Cardiac fibroblast (primary cell): ENCODE results near the gene COL27A1.
"Not testable (repeated sequence)": the region's sequence is repeated elsewhere in the genome, so short reads cannot be mapped to it uniquely, and the experiment has no call there.

Experiments
- DNase-seq, 2 donors: peaks; one replicate each; pipeline versions ENCODE4 v3.0.0 to v3.0.0-alpha.2; 2010; ENCODE audit warnings: low read depth in 2 of 2
- H3K4me3 ChIP-seq, 2 donors: replicated peaks in 1 of 2; 1 replicate in 1 of 2; 2 replicates in 1 of 2; pipeline ENCODE4 v1.5.1; 2011; ENCODE audit warnings: low read depth in 2 of 2, low read length in 2 of 2, mild to moderate bottlenecking in 2 of 2, moderate library complexity in 1 of 2
- CTCF ChIP-seq: IDR thresholded peaks from one replicate; pipeline ENCODE4 v1.5.1; 2011; ENCODE audit warnings: low read depth, mild to moderate bottlenecking, low read length, inconsistent platforms

COL27A1 gene

GRCh38 chr9:114124138-114124537, 31.2 kb upstream of the COL27A1 start:
- H3K4me3 ChIP-seq = no peak overlapping the region
- no peak for TF ChIP-seq CTCF
- DNase-seq = no peak

GRCh38 chr9:114124666-114125475, 30.5 kb upstream of the COL27A1 start:
- no peak for DNase-seq
- no peak for TF ChIP-seq CTCF
- no peak overlapping the region for H3K4me3 ChIP-seq

- H3K4me3 ChIP-seq = no peak overlapping the region
- no peak for DNase-seq
- TF ChIP-seq CTCF = no peak
These were observed 29.8 kb upstream of the COL27A1 start for GRCh38 chr9:114125476-114126013.

- no peak overlapping the region for H3K4me3 ChIP-seq
- TF ChIP-seq CTCF = no peak
- DNase-seq = no peak
These were observed 28.9 kb upstream of the COL27A1 start for GRCh38 chr9:114126247-114127060.

GRCh38 chr9:114128759-114129158, 26.6 kb upstream of the COL27A1 start:
- H3K4me3 ChIP-seq, DNase-seq: not testable (repeated sequence)

GRCh38 chr9:114130141-114130540, 25.2 kb upstream of the COL27A1 start:
- TF ChIP-seq CTCF = no peak
- DNase-seq = no peak
- H3K4me3 ChIP-seq = no peak overlapping the region

- no peak for TF ChIP-seq CTCF
- DNase-seq = no peak
- H3K4me3 ChIP-seq = no peak overlapping the region
These were observed 24.6 kb upstream of the COL27A1 start for GRCh38 chr9:114130624-114131277.
